Upper lobe of right lung (tissue), 1 donor: ENCODE measurements around the gene POLR2F. TPM values are rescaled to one million over a fixed set of nuclear protein-coding genes. Genes with fewer than 3 reads are reported as not detected.

Experiments
- ATAC-seq: fragments of 200-7000 bp; cut with Tn5 transposase; one replicate; pipeline ENCODE4 v1.9.1; 2020; ENCODE audit warnings: mild to moderate bottlenecking, moderate library complexity
- DNase-seq: peaks from one replicate; pipeline ENCODE4 v3.0.0-alpha.2; 2020
- H3K27ac ChIP-seq: fragments of 200-600 bp; one replicate; pipeline ENCODE4 v1.8.0; 2022
- H3K27me3 ChIP-seq: fragments of 200-600 bp; one replicate; pipeline ENCODE4 v1.8.0; 2022; ENCODE audit warnings: mild to moderate bottlenecking
- H3K36me3 ChIP-seq: fragments of 200-600 bp; one replicate; pipeline ENCODE4 v1.8.0; 2022
- H3K4me1 ChIP-seq: fragments of 200-600 bp; one replicate; pipeline ENCODE4 v1.8.0; 2022
- H3K4me3 ChIP-seq: fragments of 200-600 bp; one replicate; pipeline ENCODE4 v1.8.0; 2022; ENCODE audit warnings: mild to moderate bottlenecking
- H3K9me3 ChIP-seq: fragments of 200-600 bp; one replicate; pipeline ENCODE4 v1.8.0; 2022
- CTCF ChIP-seq: fragments of 200-600 bp; IDR thresholded peaks from one replicate; pipeline ENCODE4 v1.8.0; 2022; ENCODE audit warnings: antibody characterized with exemption
- intact Hi-C: fragments of 100-400 bp; cut with DNase I; formaldehyde crosslinking; loops from one replicate; pipeline ENCODE4 v1.11.0; 2022
- total RNA-seq: library from RNA; stranded (reverse); fragmentation: NEBNext Ultra II Directional; extraction: Animal tissue kit (Norgen Biotek cat#: 25700); gene quantifications from one replicate; pipeline ENCODE4 v1.2.1, GENCODE V29; 2021
- donor health status: DM: no; HTN: yes; CAD: no; lungs with severe emphysema.

The POLR2F gene
- total RNA-seq, 1 donor from 2014 or later, result 49.0 TPM

- no peak for ATAC-seq
- H3K27ac ChIP-seq, result peak overlapping the region; percentile 63
- DNase-seq, result no peak
- H3K27me3 ChIP-seq, result no peaks in the 10 kb centered on the region
- H3K4me3 ChIP-seq, result peak overlapping the region; percentile 55
- peaks cover 15% of the 10 kb centered on the region for H3K4me1 ChIP-seq
- intact Hi-C loops, result no loop called here
- no peaks in the 10 kb centered on the region for H3K9me3 ChIP-seq
- H3K36me3 ChIP-seq, result no peaks in the 10 kb centered on the region
- no peak for TF ChIP-seq CTCF
These were observed 46.2 kb upstream of the POLR2F start for GRCh38 chr22:37907036-37907954.

GRCh38 chr22:37909766-37910165, 43.7 kb upstream of the POLR2F start:
- Histone ChIP-seq H3K36me3 (peaks cover 6% of the 10 kb centered on the region), H3K9me3 (no peaks in the 10 kb centered on the region), H3K27me3 (no peaks in the 10 kb centered on the region), H3K27ac (no peak overlapping the region), H3K4me3 (no peak overlapping the region), H3K4me1 (peaks cover 15% of the 10 kb centered on the region)
- no peak for ATAC-seq
- intact Hi-C loops, result no loop called here
- TF ChIP-seq CTCF, result no peak
- DNase-seq, result no peak

GRCh38 chr22:37910890-37911672, 42.4 kb upstream of the POLR2F start:
- DNase-seq (no peak), ATAC-seq (no peak)
- Histone ChIP-seq H3K4me1 (peaks cover 13% of the 10 kb centered on the region), H3K4me3 (no peak overlapping the region), H3K9me3 (no peaks in the 10 kb centered on the region), H3K36me3 (peaks cover 6% of the 10 kb centered on the region), H3K27me3 (no peaks in the 10 kb centered on the region), H3K27ac (peak overlapping the region; percentile 24)
- intact Hi-C loops, result no loop called here
- no peak for TF ChIP-seq CTCF

- Histone ChIP-seq H3K9me3 (no peaks in the 10 kb centered on the region), H3K27ac (no peak overlapping the region), H3K36me3 (peaks cover 6% of the 10 kb centered on the region), H3K4me1 (peaks cover 13% of the 10 kb centered on the region), H3K27me3 (no peaks in the 10 kb centered on the region), H3K4me3 (no peak overlapping the region)
- TF ChIP-seq CTCF, result no peak
- no peak for DNase-seq
- intact Hi-C loops, result no loop called here
- no peak for ATAC-seq
These were observed 41.8 kb upstream of the POLR2F start for GRCh38 chr22:37911697-37912096.

- H3K27me3 ChIP-seq, result no peaks in the 10 kb centered on the region
- DNase-seq, result no peak
- no peaks in the 10 kb centered on the region for H3K9me3 ChIP-seq
- intact Hi-C loops, result no loop called here
- H3K36me3 ChIP-seq, result peaks cover 6% of the 10 kb centered on the region
- no peak for ATAC-seq
- peaks cover 8% of the 10 kb centered on the region for H3K4me1 ChIP-seq
- H3K4me3 ChIP-seq, result no peak overlapping the region
- no peak for TF ChIP-seq CTCF
- H3K27ac ChIP-seq, result no peak overlapping the region
These were observed 41.3 kb upstream of the POLR2F start for GRCh38 chr22:37912171-37912570.
